Spleen (tissue), 11 donors: ENCODE measurements around the gene PKIB. TPM values are rescaled to one million over a fixed set of nuclear protein-coding genes. Genes with fewer than 3 reads are reported as not detected.

Experiments used
- DNase-seq: peaks from one replicate; pipeline ENCODE4 v3.0.0-alpha.2; 2020
- H3K27ac ChIP-seq, 8 donors: fragments of 200-600 bp; sonication (generic) in 7 of 8; 1 replicate in 4 of 8; 2 replicates in 4 of 8; pipeline versions ENCODE4 v1.5.0 to v1.8.0; 2016 to 2021; ENCODE audit warnings: inconsistent platforms in 4 of 8, mild to moderate bottlenecking in 4 of 8, moderate library complexity in 1 of 8
- H3K27me3 ChIP-seq, 7 donors: fragments of 200-600 bp; sonication (generic) in 6 of 7; replicated peaks in 1 of 7; 1 replicate in 4 of 7; 2 replicates in 3 of 7; pipeline versions ENCODE4 v1.5.0 to v1.8.0; 2016 to 2021; ENCODE audit warnings: inconsistent platforms in 3 of 7, mild to moderate bottlenecking in 1 of 7
- H3K36me3 ChIP-seq, 6 donors: fragments of 200-600 bp; sonication (generic) in 5 of 6; 1 replicate in 4 of 6; 2 replicates in 2 of 6; pipeline versions ENCODE4 v1.5.0 to v1.8.0; 2016 to 2021; ENCODE audit warnings: inconsistent platforms in 2 of 6
- H3K4me1 ChIP-seq, 6 donors: fragments of 200-600 bp; sonication (generic) in 5 of 6; 1 replicate in 3 of 6; 2 replicates in 3 of 6; pipeline versions ENCODE4 v1.5.0 to v1.8.0; 2016 to 2021; ENCODE audit warnings: inconsistent platforms in 3 of 6
- H3K4me3 ChIP-seq, 8 donors: fragments of 200-600 bp; sonication (generic) in 7 of 8; 1 replicate in 4 of 8; 2 replicates in 4 of 8; pipeline versions ENCODE4 v1.5.0 to v1.8.0; 2016 to 2021; ENCODE audit warnings: inconsistent platforms in 4 of 8, mild to moderate bottlenecking in 4 of 8, moderate library complexity in 2 of 8
- H3K9me3 ChIP-seq, 8 donors: fragments of 200-600 bp; sonication (generic) in 7 of 8; 1 replicate in 4 of 8; 2 replicates in 4 of 8; pipeline versions ENCODE4 v1.5.0 to v1.8.0; 2016 to 2021; ENCODE audit warnings: inconsistent platforms in 4 of 8
- POLR2A ChIP-seq, 3 donors: fragments of 450-650 bp; IDR thresholded peaks; one replicate each; pipeline ENCODE4 v1.5.1; 2017; ENCODE audit warnings: antibody characterized with exemption in 3 of 3, mild to moderate bottlenecking in 1 of 3
- POLR2AphosphoS5 ChIP-seq, 3 donors: sonication (generic); formaldehyde crosslinking; IDR thresholded peaks; one replicate each; pipeline ENCODE4 v1.5.1; 2017; ENCODE audit warnings: antibody characterized with exemption in 3 of 3
- WGBS, 5 donors: extraction: QIAGEN DNeasy Blood & Tissue Kit in 3 of 5; methylation state at CpG; one replicate each; pipeline versions ENCODE4 v1.1.5 to v1.1.7; 2013 to 2018; 5-methylcytosine and 5-hydroxymethylcytosine counted together
- intact Hi-C: fragments of 100-400 bp; cut with DNase I; formaldehyde crosslinking; loops from one replicate; pipeline ENCODE4 v1.15.0; 2023; ENCODE audit warnings: low total_unique reads
- polyA plus RNA-seq, 3 donors: library from polyadenylated mRNA; stranded (reverse); fragments of 200-250 nt; gene quantifications; one replicate each; pipeline ENCODE4 v1.2.1, GENCODE V29; 2013
- total RNA-seq, 7 donors: library from RNA; depleted of rRNA in 3 of 7; stranded (reverse); fragments of >200 nt in 3 of 7; fragmentation: NEBNext Ultra II Directional in 4 of 7; extraction: Animal tissue kit (Norgen Biotek cat#: 25700) in 4 of 7; gene quantifications; one replicate each; pipeline versions ENCODE4 v1.1.0 to v1.2.1, GENCODE V29; 2016 to 2021
- TF ChIP-seq, protein P1 (sequence below), 11 experiments: fragments of 200-600 bp in 7 of 11; fragments of 450-650 bp in 4 of 11; sonication (generic) in 4 of 11; IDR thresholded peaks in 8 of 11; conservative IDR thresholded peaks in 3 of 11; 1 replicate in 7 of 11; 2 replicates in 4 of 11; pipeline versions ENCODE4 v1.4.0 to v1.8.0; 2016 to 2021; ENCODE audit warnings: antibody characterized with exemption in 11 of 11, inconsistent platforms in 4 of 11, mild to moderate bottlenecking in 1 of 11
- donor health status: healthy with polysubstance abuse.
- donor health status: DM: no; HTN: no; CAD: no; lungs with moderate emphysema.
- donor health status: DM: no; HTN: no; CAD: no.
- donor health status: Bipolar disorder and iron deficiency.
- donor health status: healthy.
- donor health status: DM: no; HTN: no; CAD: no.
- donor health status: DM: yes; HTN: yes; CAD: no.

The PKIB gene
- total and polyA plus RNA-seq, 10 donors = 0.85 to 3.0 (median 1.4) TPM; not detected in 2

DNA sequence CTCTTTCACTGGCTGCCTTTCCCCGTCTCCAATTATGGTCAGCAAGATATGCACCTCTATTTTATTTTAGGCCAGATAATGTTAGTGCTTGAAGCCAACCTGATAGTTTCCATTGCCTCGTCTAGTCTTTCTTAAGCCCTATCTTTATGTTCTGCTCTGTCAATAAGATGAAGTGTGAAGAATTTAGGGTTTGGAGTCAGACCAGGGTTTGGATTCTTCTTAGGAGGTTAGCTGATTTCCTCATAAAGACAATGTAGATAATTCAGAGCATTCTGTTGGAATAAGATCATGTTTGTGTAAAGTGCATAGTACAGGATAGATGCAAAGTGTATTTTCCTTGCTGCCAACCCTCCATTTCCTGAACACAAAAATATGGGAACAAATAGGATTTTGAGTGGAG is 43.8 kb downstream of the PKIB start:
- Histone ChIP-seq H3K27ac (no peak overlapping the region), H3K27me3 (no peaks in the 10 kb centered on the region), H3K36me3 (no peaks in the 10 kb centered on the region), H3K9me3 (no peaks in the 10 kb centered on the region), H3K4me1 (no peaks in the 10 kb centered on the region), H3K4me3 (no peak overlapping the region)
- WGBS, 5 donors = 88 to 92% (median 89%) methylated on average over 2 of the region's 2 CpGs
- DNase-seq = no peak
- intact Hi-C loops = no loop called here
- no peak for TF ChIP-seq POLR2AphosphoS5 (IDR thresholded peaks at IDR 0.05)
- TF ChIP-seq POLR2A (IDR thresholded peaks at IDR 0.05) = no peak
- TF ChIP-seq, protein P1, sequence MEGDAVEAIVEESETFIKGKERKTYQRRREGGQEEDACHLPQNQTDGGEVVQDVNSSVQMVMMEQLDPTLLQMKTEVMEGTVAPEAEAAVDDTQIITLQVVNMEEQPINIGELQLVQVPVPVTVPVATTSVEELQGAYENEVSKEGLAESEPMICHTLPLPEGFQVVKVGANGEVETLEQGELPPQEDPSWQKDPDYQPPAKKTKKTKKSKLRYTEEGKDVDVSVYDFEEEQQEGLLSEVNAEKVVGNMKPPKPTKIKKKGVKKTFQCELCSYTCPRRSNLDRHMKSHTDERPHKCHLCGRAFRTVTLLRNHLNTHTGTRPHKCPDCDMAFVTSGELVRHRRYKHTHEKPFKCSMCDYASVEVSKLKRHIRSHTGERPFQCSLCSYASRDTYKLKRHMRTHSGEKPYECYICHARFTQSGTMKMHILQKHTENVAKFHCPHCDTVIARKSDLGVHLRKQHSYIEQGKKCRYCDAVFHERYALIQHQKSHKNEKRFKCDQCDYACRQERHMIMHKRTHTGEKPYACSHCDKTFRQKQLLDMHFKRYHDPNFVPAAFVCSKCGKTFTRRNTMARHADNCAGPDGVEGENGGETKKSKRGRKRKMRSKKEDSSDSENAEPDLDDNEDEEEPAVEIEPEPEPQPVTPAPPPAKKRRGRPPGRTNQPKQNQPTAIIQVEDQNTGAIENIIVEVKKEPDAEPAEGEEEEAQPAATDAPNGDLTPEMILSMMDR (IDR thresholded peaks at IDR 0.05 in 8 of 11, conservative IDR thresholded peaks at IDR 0.05 in 3 of 11) = no peak

DNA sequence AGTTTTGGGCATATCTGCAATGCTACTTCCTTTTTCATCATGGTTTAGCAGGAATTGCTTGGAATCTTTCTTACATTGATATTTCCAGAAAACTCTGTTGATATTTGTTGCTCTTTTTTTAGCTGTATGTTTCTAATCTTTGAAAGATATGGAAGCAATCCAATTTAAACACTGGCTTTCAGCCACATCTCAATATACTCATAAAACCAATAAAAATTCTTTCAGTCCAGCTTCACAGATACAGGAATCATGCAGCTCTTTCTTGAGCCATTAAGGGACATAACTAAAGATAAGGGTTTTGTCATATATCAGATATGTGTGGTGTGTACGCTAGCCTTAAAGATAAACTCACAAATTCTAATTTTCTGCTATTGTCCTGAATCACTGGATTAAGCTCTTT is 47.4 kb downstream of the PKIB start:
- no peak for TF ChIP-seq POLR2A (IDR thresholded peaks at IDR 0.05)
- TF ChIP-seq, protein P1 (IDR thresholded peaks at IDR 0.05 in 8 of 11, conservative IDR thresholded peaks at IDR 0.05 in 3 of 11) = no peak
- TF ChIP-seq POLR2AphosphoS5 (IDR thresholded peaks at IDR 0.05) = no peak
- H3K27ac ChIP-seq = no peak overlapping the region
- H3K9me3 ChIP-seq = no peaks in the 10 kb centered on the region
- H3K27me3 ChIP-seq = no peaks in the 10 kb centered on the region
- no peak for DNase-seq
- no peaks in the 10 kb centered on the region for H3K4me1 ChIP-seq
- intact Hi-C loops = no loop called here
- no peak overlapping the region for H3K4me3 ChIP-seq
- 79 to 98% (median 91%) methylated on average over 1 of the region's 1 CpG for WGBS, 5 donors
- H3K36me3 ChIP-seq = no peaks in the 10 kb centered on the region

DNA sequence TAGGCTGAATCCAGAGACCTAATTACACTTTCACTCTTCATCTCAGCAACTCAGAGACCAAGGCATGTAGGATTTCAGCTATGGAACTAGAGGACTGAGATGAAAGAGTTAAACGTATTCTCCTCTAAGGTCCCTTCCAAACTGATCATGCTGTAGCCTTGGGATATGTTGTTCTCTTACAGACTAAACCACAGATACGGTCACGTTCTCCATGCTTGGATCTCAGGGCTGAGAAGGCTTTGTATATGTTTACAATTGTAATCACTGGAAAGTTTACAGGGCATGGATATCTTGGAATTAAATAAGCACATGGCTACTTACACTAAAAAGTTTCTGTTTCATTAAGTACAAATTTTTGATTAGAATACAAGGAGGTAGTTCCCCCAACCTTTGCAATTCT is 50.1 kb downstream of the PKIB start:
- Histone ChIP-seq H3K27me3 (no peaks in the 10 kb centered on the region), H3K27ac (no peak overlapping the region), H3K9me3 (no peaks in the 10 kb centered on the region), H3K4me3 (no peak overlapping the region), H3K4me1 (no peaks in the 10 kb centered on the region), H3K36me3 (no peaks in the 10 kb centered on the region)
- DNase-seq = no peak
- intact Hi-C loops = no loop called here
- 69 to 82% (median 77%) methylated on average over 3 of the region's 3 CpGs for WGBS, 5 donors
- no peak for TF ChIP-seq POLR2AphosphoS5 (IDR thresholded peaks at IDR 0.05)
- TF ChIP-seq POLR2A (IDR thresholded peaks at IDR 0.05) = no peak
- TF ChIP-seq, protein P1 (IDR thresholded peaks at IDR 0.05 in 8 of 11, conservative IDR thresholded peaks at IDR 0.05 in 3 of 11) = no peak

DNA sequence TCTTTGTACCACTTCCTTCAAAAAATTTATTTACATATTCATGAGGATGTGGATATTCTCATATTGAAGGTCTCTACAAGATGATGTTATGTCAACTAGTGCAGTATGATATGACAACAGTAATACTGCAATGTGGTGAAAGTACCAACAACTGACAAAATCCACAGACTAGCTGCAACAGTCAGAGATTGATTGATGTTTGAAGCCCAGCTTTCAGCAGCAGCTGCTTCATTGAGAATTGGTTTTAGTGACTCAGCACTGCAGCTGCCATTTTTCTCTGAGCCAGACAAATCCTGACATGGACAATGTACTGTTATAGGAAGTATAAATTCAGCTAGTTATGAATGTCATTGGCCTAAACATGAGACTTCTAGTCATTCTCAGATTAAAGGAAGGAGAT is 53.8 kb downstream of the PKIB start:
- Histone ChIP-seq H3K27me3 (no peaks in the 10 kb centered on the region), H3K27ac (no peak overlapping the region), H3K9me3 (no peaks in the 10 kb centered on the region), H3K36me3 (no peaks in the 10 kb centered on the region), H3K4me1 (no peaks in the 10 kb centered on the region), H3K4me3 (no peak overlapping the region)
- intact Hi-C loops = no loop called here
- DNase-seq = no peak
- TF ChIP-seq, protein P1 (IDR thresholded peaks at IDR 0.05 in 8 of 11, conservative IDR thresholded peaks at IDR 0.05 in 3 of 11) = no peak
- TF ChIP-seq POLR2AphosphoS5 (IDR thresholded peaks at IDR 0.05) = no peak
- TF ChIP-seq POLR2A (IDR thresholded peaks at IDR 0.05) = no peak
